ENCODE results near the gene SUMO3.

Gene SUMO3

GRCh38 chr21:44801468-44802395, 16.1 kb downstream of the SUMO3 start, which contains the start of gene UBE2G2:
Gene UBE2G2, minus strand, starts transcription at chr21:44801820. Its CDS starts 72 bp downstream, at chr21:44801748.
- DNase-seq, result peak in 1 of 2 experiments; percentile 17

- no peak for DNase-seq
Measured at GRCh38 chr21:44800971-44801467, 16.8 kb downstream of the SUMO3 start.

- no peak for DNase-seq
Measured at GRCh38 chr21:44800103-44800502, 17.8 kb downstream of the SUMO3 start.

GRCh38 chr21:44799646-44800045, 18.2 kb downstream of the SUMO3 start:
- no peak for DNase-seq

- DNase-seq, result no peak
Measured at GRCh38 chr21:44797775-44798174, 20.1 kb downstream of the SUMO3 start.

- no peak for DNase-seq
Measured at GRCh38 chr21:44795342-44795741, 22.5 kb downstream of the SUMO3 start.

GRCh38 chr21:44793592-44794374, 24.1 kb downstream of the SUMO3 start:
- no peak for DNase-seq

GRCh38 chr21:44792702-44793591, 24.9 kb downstream of the SUMO3 start:
- DNase-seq, result peak in 1 of 2 experiments; percentile 45

GRCh38 chr21:44791993-44792392, 25.9 kb downstream of the SUMO3 start:
- no peak for DNase-seq

- DNase-seq, result no peak
Measured at GRCh38 chr21:44791246-44791645, 26.6 kb downstream of the SUMO3 start.

GRCh38 chr21:44790368-44790767, 27.5 kb downstream of the SUMO3 start:
- DNase-seq, result no peak

GRCh38 chr21:44789880-44790279, 28.0 kb downstream of the SUMO3 start:
- no peak for DNase-seq

- DNase-seq, result no peak
Measured at GRCh38 chr21:44785620-44786335, 32.1 kb downstream of the SUMO3 start.

GRCh38 chr21:44784810-44785209, 33.1 kb downstream of the SUMO3 start:
- DNase-seq, result no peak

GRCh38 chr21:44783020-44783696, 34.7 kb downstream of the SUMO3 start:
- no peak for DNase-seq

- no peak for DNase-seq
Measured at GRCh38 chr21:44780767-44781459, 36.9 kb downstream of the SUMO3 start.

GRCh38 chr21:44780137-44780502, 37.7 kb downstream of the SUMO3 start:
- DNase-seq, result no peak

GRCh38 chr21:44779417-44780136, 38.3 kb downstream of the SUMO3 start:
- DNase-seq, result no peak

- DNase-seq, result no peak
Measured at GRCh38 chr21:44778983-44779382, 38.9 kb downstream of the SUMO3 start.

- no peak for DNase-seq
Measured at GRCh38 chr21:44778499-44778911, 39.4 kb downstream of the SUMO3 start.
